ENCODE results near the gene PLAGL1. TPM values are rescaled to one million over a fixed set of nuclear protein-coding genes. Genes with fewer than 3 reads are reported as not detected.

The PLAGL1 gene
- total RNA-seq, 1 donor from 2014 or later: 103 TPM

- Mint-ChIP-seq H3K36me3 (ENCODE audit: unreplicated experiment) (peaks cover 26% of the 10 kb centered on the region), H3K4me3 (ENCODE audit: unreplicated experiment) (no peak overlapping the region), H3K27ac (ENCODE audit: unreplicated experiment) (no peak overlapping the region), H3K9me3 (ENCODE audit: unreplicated experiment) (no peaks in the 10 kb centered on the region), H3K27me3 (ENCODE audit: unreplicated experiment) (no peaks in the 10 kb centered on the region), H3K4me1 (ENCODE audit: unreplicated experiment) (peaks cover 2% of the 10 kb centered on the region)
- DNase-seq (ENCODE audit: extremely low spot score, unreplicated experiment): no peak
- no peak for TF ChIP-seq CTCF (IDR thresholded peaks at IDR 0.05)
These were observed 54.9 kb downstream of the PLAGL1 start for GRCh38 chr6:143952947-143953701.

- Mint-ChIP-seq H3K9me3 (ENCODE audit: unreplicated experiment) (no peaks in the 10 kb centered on the region), H3K27me3 (ENCODE audit: unreplicated experiment) (no peaks in the 10 kb centered on the region), H3K4me1 (ENCODE audit: unreplicated experiment) (peaks cover 2% of the 10 kb centered on the region), H3K4me3 (ENCODE audit: unreplicated experiment) (no peak overlapping the region), H3K27ac (ENCODE audit: unreplicated experiment) (no peak overlapping the region), H3K36me3 (ENCODE audit: unreplicated experiment) (peaks cover 33% of the 10 kb centered on the region)
- DNase-seq (ENCODE audit: extremely low spot score, unreplicated experiment): no peak
- no peak for TF ChIP-seq CTCF (IDR thresholded peaks at IDR 0.05)
These were observed 55.8 kb downstream of the PLAGL1 start for GRCh38 chr6:143952060-143952778.

- no peaks in the 10 kb centered on the region for H3K9me3 Mint-ChIP-seq (ENCODE audit: unreplicated experiment)
- H3K4me3 Mint-ChIP-seq (ENCODE audit: unreplicated experiment): no peak overlapping the region
- no peaks in the 10 kb centered on the region for H3K27me3 Mint-ChIP-seq (ENCODE audit: unreplicated experiment)
- no peak for DNase-seq (ENCODE audit: extremely low spot score, unreplicated experiment)
- H3K27ac Mint-ChIP-seq (ENCODE audit: unreplicated experiment): no peak overlapping the region
- H3K36me3 Mint-ChIP-seq (ENCODE audit: unreplicated experiment): peaks cover 33% of the 10 kb centered on the region
- no peaks in the 10 kb centered on the region for H3K4me1 Mint-ChIP-seq (ENCODE audit: unreplicated experiment)
- no peak for TF ChIP-seq CTCF (IDR thresholded peaks at IDR 0.05)
These were observed 57.2 kb downstream of the PLAGL1 start for GRCh38 chr6:143950875-143951274.

- H3K27ac Mint-ChIP-seq (ENCODE audit: unreplicated experiment): no peak overlapping the region
- no peaks in the 10 kb centered on the region for H3K4me1 Mint-ChIP-seq (ENCODE audit: unreplicated experiment)
- no peak overlapping the region for H3K4me3 Mint-ChIP-seq (ENCODE audit: unreplicated experiment)
- no peak for DNase-seq (ENCODE audit: extremely low spot score, unreplicated experiment)
- H3K9me3 Mint-ChIP-seq (ENCODE audit: unreplicated experiment): no peaks in the 10 kb centered on the region
- no peaks in the 10 kb centered on the region for H3K27me3 Mint-ChIP-seq (ENCODE audit: unreplicated experiment)
- no peak for TF ChIP-seq CTCF (IDR thresholded peaks at IDR 0.05)
- peaks cover 33% of the 10 kb centered on the region for H3K36me3 Mint-ChIP-seq (ENCODE audit: unreplicated experiment)
These were observed 58.1 kb downstream of the PLAGL1 start for GRCh38 chr6:143949962-143950361.

GRCh38 chr6:143949535-143949934, 58.5 kb downstream of the PLAGL1 start:
- no peak for DNase-seq (ENCODE audit: extremely low spot score, unreplicated experiment)
- TF ChIP-seq CTCF (IDR thresholded peaks at IDR 0.05): no peak
- Mint-ChIP-seq H3K4me3 (ENCODE audit: unreplicated experiment) (no peak overlapping the region), H3K36me3 (ENCODE audit: unreplicated experiment) (peaks cover 33% of the 10 kb centered on the region), H3K27ac (ENCODE audit: unreplicated experiment) (no peak overlapping the region), H3K27me3 (ENCODE audit: unreplicated experiment) (no peaks in the 10 kb centered on the region), H3K4me1 (ENCODE audit: unreplicated experiment) (no peaks in the 10 kb centered on the region), H3K9me3 (ENCODE audit: unreplicated experiment) (no peaks in the 10 kb centered on the region)
